Endothelial cell (in vitro differentiated cells): ENCODE measurements around the gene IFT22. TPM values are rescaled to one million over a fixed set of nuclear protein-coding genes. Genes with fewer than 3 reads are reported as not detected.
A peak's percentile ranks its signal among the peaks of the same experiment; 100 is the strongest.

ENCODE experiments used
- DNase-seq: peaks from one replicate; pipeline ENCODE4 v3.0.0; 2021; ENCODE audit warnings: low spot score
- H3K27ac Mint-ChIP-seq: one replicate; pipeline ENCODE4 v1.8.0; 2021; ENCODE audit warnings: mixed read lengths, inconsistent platforms; ENCODE audit not compliant: unreplicated experiment
- H3K27me3 Mint-ChIP-seq: one replicate; pipeline ENCODE4 v1.8.0; 2021; ENCODE audit warnings: mild to moderate bottlenecking, moderate library complexity, mixed read lengths, inconsistent platforms; ENCODE audit not compliant: unreplicated experiment
- H3K36me3 Mint-ChIP-seq: one replicate; pipeline ENCODE4 v1.8.0; 2021; ENCODE audit warnings: mild to moderate bottlenecking, low read depth, mixed read lengths, inconsistent platforms; ENCODE audit not compliant: unreplicated experiment
- H3K4me1 Mint-ChIP-seq: one replicate; pipeline ENCODE4 v1.8.0; 2021; ENCODE audit warnings: mild to moderate bottlenecking, mixed read lengths, inconsistent platforms; ENCODE audit not compliant: unreplicated experiment
- H3K4me3 Mint-ChIP-seq: one replicate; pipeline ENCODE4 v1.8.0; 2021; ENCODE audit warnings: mild to moderate bottlenecking, mixed read lengths, inconsistent platforms; ENCODE audit not compliant: unreplicated experiment
- H3K9me3 Mint-ChIP-seq: one replicate; pipeline ENCODE4 v1.8.0; 2021; ENCODE audit warnings: mixed read lengths, inconsistent platforms; ENCODE audit not compliant: unreplicated experiment
- total RNA-seq: library from RNA; stranded (reverse); fragmentation: NEBNext Ultra II Directional; extraction: Animal tissue kit (Norgen Biotek cat#: 25700); gene quantifications from one replicate; pipeline ENCODE4 v1.2.1, GENCODE V29; 2021; ENCODE audit not compliant: unreplicated experiment
- TF ChIP-seq, protein P1 (sequence below): fragments of 200-600 bp; sonication (generic); IDR thresholded peaks from one replicate; pipeline ENCODE4 v1.5.0; 2021; ENCODE audit warnings: antibody characterized with exemption; ENCODE audit not compliant: unreplicated experiment

The IFT22 gene
- total RNA-seq, 1 donor from 2014 or later, result 25.8 TPM

- Mint-ChIP-seq H3K4me1 (peaks cover 3% of the 10 kb centered on the region), H3K4me3 (no peak overlapping the region), H3K27me3 (peaks cover 2% of the 10 kb centered on the region), H3K27ac (no peak overlapping the region), H3K9me3 (no peaks in the 10 kb centered on the region), H3K36me3 (no peaks in the 10 kb centered on the region)
- TF ChIP-seq, protein P1, sequence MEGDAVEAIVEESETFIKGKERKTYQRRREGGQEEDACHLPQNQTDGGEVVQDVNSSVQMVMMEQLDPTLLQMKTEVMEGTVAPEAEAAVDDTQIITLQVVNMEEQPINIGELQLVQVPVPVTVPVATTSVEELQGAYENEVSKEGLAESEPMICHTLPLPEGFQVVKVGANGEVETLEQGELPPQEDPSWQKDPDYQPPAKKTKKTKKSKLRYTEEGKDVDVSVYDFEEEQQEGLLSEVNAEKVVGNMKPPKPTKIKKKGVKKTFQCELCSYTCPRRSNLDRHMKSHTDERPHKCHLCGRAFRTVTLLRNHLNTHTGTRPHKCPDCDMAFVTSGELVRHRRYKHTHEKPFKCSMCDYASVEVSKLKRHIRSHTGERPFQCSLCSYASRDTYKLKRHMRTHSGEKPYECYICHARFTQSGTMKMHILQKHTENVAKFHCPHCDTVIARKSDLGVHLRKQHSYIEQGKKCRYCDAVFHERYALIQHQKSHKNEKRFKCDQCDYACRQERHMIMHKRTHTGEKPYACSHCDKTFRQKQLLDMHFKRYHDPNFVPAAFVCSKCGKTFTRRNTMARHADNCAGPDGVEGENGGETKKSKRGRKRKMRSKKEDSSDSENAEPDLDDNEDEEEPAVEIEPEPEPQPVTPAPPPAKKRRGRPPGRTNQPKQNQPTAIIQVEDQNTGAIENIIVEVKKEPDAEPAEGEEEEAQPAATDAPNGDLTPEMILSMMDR, result no peak
- no peak for DNase-seq
These were observed 44.3 kb upstream of the IFT22 start for GRCh38 chr7:101365956-101366355.

DNA sequence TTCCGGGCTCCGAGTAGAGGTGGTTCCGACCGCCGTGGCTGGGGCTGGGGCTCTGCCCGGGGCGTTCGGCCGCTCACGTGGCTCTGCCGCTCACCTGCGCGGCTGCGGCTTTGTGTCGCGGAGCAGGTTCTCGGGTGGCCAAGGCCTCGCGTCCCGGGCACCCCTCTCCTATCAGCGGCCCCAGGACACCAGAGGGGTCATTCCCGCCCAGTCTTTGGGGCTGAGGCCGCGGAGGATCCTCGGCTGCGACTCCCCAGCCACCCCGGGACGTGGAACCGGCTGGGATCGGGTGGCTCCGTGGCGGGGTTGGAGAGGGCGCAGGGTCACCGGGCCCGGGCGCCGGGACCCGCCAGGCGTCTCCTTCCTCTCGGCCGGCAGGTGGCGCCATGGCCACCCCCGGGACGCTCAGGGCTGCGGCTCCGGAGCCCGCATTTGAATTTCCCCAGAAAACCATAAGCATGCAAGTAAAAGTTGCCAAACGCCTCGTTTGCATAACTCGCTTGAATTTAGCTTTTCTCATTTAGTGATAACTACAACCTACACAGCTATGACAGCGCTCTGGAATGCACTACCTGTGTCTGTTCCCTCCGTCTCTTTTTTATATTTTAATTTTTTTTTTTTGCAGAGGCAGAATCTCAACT is 42.2 kb upstream of the IFT22 start:
- TF ChIP-seq, protein P1, result peak; percentile 95
- DNase-seq, result peak; percentile 81
- Mint-ChIP-seq H3K27me3 (peaks cover 2% of the 10 kb centered on the region), H3K27ac (no peak overlapping the region), H3K4me3 (no peak overlapping the region), H3K4me1 (peaks cover 3% of the 10 kb centered on the region), H3K36me3 (no peaks in the 10 kb centered on the region), H3K9me3 (no peaks in the 10 kb centered on the region)

DNA sequence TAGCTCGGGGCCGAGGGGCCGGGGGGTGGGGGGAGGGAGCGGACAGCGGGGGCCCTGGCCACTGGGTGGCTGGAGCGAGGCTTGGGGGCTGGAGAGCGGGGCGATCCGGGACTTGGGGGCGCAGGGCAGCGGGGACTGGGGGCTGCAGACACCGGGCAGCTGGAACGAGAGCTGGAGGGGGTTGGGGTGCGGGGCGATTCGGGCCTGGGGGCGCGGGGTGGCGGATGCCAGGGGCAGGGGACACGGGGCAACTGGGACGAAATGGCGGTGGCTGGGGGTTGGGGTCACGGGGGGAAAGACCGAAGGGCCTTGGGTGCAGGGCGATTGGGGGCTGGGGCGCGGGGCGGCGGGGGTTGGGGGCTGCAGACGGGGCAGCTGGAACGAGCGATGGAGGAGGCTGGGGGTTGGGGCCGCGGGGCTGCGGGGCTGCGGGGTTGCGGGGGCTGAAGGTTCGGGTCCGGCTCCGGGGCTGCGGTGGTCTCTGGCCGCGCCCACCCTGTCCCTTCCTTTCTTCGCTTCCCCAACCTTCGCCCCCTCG is 41.7 kb upstream of the IFT22 start:
- Mint-ChIP-seq H3K27ac (no peak overlapping the region), H3K4me3 (no peak overlapping the region), H3K27me3 (peaks cover 2% of the 10 kb centered on the region), H3K36me3 (no peaks in the 10 kb centered on the region), H3K4me1 (peaks cover 3% of the 10 kb centered on the region), H3K9me3 (no peaks in the 10 kb centered on the region)
- no peak for DNase-seq
- TF ChIP-seq, protein P1, result no peak

GRCh38 chr7:101362334-101363195 is 41.0 kb upstream of the IFT22 start, which contains the start of gene COL26A1:
TSS of gene COL26A1 (plus strand) at chr7:101362875. CDS start at chr7:101363033, 158 bp downstream.
- Mint-ChIP-seq H3K27ac (no peak within 1 kb of the TSS), H3K4me1 (peaks cover 3% of the 10 kb centered on the region), H3K36me3 (no peaks in the 10 kb centered on the region), H3K4me3 (peak within 1 kb of the TSS; percentile 82), H3K27me3 (peaks cover 2% of the 10 kb centered on the region), H3K9me3 (no peaks in the 10 kb centered on the region)
- TF ChIP-seq, protein P1, result no peak
- peak; percentile 65 for DNase-seq
